HG02852 (cell line): ENCODE measurements around the gene PLPP1.
"Not testable (repeated sequence)": the region's sequence is repeated elsewhere in the genome, so short reads cannot be mapped to it uniquely, and the experiment has no call there.

Experiments
- ATAC-seq: cut with Tn5 transposase; IDR thresholded peaks from one replicate; pipeline ENCODE4 v1.9.1; 2021; ENCODE audit warnings: mild to moderate bottlenecking, moderate library complexity; ENCODE audit not compliant: unreplicated experiment

PLPP1 gene

DNA sequence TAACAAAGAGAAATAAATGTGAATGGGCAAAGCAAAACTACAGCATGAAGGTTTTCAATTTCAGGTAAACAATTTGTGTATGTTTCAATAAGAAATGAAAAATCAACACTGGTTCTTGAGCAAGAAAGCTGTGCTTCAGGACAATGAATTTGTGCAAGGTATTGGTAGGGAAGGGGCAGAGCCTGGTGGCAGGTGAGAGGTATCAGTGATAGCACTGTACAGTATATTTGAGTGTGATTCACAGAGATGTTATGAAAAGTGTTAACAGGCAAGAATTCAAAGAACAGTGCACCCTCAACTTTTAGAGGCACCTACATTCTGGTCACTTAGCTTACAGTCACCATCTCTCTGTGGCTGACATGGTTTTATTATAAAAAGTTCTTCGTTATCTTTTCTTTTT lies 25.7 kb downstream of the PLPP1 start:
- no peak for ATAC-seq

DNA sequence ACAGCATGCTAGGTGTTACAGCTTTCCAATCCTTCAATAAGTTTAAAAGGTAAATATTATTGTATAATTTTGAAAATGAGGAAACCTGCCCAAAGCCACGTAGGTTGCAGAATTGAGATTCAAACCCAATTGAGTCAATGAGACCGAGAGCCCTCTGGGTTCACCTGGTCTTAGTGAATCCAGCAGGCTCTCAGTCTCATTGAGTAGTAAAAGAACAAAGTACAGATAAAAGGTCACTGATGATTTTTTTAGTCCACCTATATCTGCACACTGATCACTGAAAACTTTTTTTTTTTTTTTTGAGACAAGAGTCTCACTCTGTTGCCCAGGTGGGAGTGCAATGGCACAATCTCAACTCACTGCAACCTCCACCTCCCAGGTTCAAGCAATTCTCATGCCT lies 27.2 kb downstream of the PLPP1 start:
- no peak for ATAC-seq

DNA sequence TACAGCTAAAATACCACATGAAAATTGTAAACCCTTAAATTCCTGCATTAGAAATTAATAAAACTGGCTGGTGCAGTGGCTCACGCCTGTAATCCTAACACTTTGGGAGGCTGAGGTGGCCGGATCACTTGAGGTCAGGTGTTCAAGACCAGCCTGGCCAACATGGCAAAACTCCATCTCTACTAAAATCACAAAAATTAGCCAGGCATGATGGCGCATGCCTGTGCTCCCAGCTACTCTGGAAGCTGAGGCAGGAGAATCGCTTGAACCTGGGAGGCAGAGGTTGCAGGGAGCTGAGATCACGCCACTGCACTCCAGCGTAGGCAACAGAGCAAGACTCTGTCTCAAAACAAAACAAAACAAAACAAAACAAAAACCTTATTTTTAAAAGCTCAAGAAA lies 29.1 kb downstream of the PLPP1 start:
- ATAC-seq = not testable (repeated sequence)

DNA sequence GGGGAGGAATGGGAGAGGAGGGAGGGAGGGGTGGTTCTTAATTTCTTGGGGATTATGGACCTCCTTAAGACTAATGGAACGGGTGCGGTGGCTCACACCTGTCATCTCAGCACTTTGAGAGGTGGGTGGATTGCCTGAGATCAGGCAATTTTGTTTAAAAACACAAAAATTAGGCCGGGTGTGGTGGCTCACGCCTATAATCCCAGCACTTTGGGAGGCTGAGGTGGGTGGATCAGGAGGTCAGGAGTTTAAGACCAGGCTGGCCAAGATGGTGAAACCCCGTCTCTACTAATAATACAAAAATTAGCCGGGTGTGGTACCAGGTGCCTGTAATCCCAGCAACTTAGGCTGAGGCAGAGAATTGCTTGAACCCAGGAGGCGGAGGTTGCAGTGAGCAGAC lies 30.8 kb downstream of the PLPP1 start:
- ATAC-seq = not testable (repeated sequence)

DNA sequence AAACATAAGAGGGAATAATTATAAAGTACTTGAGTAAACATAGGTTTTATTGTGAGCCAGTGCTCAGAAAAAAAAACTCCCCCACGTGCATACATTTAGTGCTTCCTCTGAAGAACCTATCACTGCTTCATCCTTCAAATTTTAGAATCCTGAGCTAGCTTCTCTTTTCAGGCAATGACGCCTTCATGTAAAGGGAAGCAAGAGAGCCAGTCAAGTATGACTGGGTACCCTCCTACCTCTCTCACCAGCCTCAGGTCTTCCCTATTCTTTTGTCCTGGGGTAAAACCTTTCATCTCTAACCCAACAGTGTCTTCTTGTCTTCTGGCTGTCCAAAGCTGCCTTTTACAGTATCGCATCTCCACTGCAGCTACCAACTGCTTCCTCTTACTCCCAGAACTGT lies 32.0 kb downstream of the PLPP1 start:
- ATAC-seq = no peak

DNA sequence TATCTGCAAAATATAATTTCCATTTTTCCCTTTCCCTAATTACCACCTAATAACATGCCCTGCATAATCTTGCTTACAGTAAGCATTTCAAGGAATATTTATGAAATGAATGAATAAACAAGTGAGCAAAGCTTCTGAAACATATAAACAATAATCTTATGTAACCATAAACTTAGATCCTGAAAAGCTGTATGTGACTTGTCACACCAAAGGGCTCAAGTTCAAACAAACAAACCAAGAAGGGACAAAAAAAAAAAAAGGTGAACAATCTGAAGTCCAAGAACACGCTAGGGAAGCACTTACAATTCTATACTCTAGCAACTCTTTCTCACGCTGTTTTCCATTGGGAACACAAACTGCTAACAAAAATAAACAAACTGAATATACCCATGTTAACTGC lies 36.3 kb downstream of the PLPP1 start:
- no peak for ATAC-seq

- no peak for ATAC-seq
These were observed 37.1 kb downstream of the PLPP1 start for GRCh38 chr5:55497712-55498111.

GRCh38 chr5:55495216-55495615 lies 39.5 kb downstream of the PLPP1 start:
- ATAC-seq = no peak

- no peak for ATAC-seq
These were observed 42.3 kb downstream of the PLPP1 start for GRCh38 chr5:55492449-55492848.

DNA sequence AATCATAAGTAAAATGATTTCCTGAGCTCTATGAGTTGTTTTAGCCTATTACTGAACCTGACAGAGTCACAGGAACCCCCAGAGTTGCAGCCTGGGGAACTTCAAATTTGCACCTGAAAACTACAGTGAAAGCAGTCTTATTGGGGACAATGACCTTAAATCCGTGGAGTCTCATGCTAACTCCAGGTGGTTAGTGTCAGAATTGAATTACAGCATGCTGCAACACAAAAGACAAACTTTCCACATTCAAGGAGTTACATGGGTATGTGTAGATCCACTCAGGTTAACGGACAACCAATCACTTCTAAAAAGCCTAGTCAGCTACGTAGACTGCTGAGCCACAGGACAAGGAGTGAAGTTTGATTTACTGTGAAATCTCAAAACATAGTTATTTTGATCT lies 49.7 kb downstream of the PLPP1 start:
- ATAC-seq = no peak

DNA sequence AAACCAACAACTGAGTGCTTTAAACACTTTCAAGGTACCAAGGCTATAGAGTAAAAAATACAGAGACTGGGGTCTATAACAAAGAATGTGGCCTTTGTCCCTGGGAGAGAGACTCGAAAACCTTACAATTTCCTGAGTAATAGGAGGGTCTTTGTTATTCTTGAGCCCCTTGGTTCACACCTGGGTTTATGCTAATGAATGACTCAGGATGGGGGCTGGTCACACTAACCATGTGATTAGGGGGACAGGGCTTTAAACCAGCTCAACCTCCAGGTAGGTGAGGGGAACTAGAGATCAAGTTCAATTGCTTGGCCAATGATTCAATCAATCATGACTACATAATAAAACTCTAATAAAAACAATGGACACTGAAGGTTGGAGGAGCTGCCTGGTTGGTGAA lies 50.2 kb downstream of the PLPP1 start:
- no peak for ATAC-seq

- ATAC-seq = no peak
These were observed 50.9 kb downstream of the PLPP1 start for GRCh38 chr5:55483885-55484284.

DNA sequence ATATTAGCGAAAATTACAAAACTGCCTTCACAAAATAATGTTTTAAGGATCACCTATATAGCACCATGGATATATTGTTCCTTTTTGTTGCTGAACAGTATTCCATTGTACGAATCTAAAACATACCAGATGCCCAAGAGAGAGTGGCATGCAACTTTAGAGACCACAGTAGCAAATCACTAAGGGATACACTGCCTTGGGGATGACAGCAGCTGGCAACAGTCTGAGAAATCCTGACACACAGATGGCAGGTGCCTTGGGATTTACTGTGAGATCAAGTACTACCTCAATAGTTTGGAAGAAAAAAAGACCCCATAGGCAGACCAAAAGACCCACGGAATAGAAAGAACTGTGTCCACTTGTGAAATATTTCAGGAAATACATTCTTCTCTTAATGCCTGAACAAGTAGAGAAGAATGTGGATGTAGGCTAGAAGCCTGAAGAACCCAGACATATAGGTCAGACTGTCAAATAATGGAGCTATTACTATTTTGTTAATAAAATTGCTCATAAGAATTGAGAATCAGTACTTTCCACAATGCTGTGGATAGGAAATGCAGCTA lies 53.4 kb downstream of the PLPP1 start:
- no peak for ATAC-seq

DNA sequence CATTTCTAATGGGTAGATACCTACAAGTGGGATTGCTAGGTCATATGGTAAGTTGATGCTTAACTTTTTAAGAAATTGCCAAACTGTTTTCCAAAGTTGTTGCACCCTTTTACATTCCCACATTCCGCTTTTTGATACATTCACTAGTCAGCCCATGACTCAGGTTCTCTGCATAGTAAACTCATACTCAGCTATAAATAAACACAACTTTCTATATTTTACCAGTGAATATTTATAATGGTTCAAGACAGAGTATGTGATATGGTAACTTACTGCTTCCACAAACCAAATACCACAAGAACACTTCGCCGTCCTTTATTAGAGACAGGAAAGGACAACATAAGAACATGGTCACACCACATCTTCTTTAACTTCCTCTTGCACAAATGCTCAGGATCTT lies 54.0 kb downstream of the PLPP1 start:
- no peak for ATAC-seq

- no peak for ATAC-seq
These were observed 62.1 kb downstream of the PLPP1 start for GRCh38 chr5:55472642-55473041.

DNA sequence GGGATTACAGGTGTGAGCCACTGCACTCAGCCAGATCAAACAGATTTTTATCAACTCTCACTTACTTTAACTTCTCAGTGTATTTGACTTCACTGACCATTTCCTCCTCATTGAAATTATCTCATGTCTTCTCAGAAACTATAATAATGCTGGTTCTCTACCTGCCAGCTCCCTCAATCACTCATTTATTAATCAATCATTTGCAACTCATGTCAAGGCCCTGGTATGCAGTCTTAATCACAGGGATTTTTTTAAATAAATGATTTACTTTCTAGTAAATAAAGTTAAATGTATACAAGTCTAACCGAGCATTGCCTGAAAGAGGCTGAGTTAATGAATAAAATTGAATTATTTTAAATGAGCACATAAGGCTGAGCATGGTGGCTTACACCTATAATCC lies 63.3 kb downstream of the PLPP1 start:
- no peak for ATAC-seq

DNA sequence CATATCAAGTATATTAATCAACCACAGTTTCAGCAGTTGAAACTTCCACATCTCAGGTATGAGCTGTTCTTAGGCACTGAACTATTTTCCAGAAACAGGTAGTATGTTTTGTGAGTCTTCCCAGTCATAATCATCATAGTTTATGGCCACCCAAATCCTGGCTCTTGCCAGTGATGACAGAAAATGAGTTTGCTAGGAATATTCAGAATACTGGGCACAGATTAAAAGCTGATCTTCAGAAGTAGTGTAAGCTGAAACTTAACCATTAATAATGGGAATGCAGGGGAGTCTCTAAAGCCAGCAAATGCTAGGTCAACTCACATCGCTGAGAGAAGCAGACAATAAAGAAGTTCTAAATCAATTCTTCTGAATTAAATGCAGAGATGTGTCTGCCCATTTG lies 64.5 kb downstream of the PLPP1 start:
- ATAC-seq = no peak

GRCh38 chr5:55469839-55470238 lies 64.9 kb downstream of the PLPP1 start:
- no peak for ATAC-seq

DNA sequence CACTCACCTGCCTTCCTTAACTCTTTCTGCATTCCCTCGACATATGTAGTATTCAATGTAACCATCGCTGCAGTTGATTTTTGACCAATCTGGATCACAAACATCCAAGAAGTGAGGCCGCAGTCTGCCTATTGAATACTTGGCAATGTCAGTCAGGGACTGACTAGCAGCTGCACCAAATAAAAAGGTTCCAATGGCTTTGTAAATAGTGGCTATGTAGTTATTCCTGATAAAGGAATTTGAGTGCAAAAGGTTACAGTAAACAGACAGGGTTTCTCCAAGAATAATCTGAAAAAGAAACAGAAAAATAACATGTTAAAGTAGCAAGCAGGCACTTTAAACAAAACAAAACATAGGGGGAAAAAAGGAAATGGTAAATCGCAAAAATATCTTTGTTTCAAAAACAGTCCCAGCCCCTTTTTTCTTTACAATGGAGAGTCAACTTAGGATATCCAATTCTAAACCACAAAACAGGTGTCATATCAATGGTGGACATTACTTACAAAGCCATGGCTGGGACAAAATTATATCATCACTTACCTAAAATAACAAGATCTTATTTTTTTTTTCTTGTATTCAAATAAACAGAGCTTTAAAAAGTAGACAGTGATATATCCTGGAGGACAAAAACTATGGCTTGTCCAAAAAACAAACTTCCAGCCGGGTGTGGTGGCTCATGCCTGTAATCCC lies 66.8 kb downstream of the PLPP1 start:
- no peak for ATAC-seq

GRCh38 chr5:55463613-55464012 lies 71.2 kb downstream of the PLPP1 start:
- no peak for ATAC-seq

DNA sequence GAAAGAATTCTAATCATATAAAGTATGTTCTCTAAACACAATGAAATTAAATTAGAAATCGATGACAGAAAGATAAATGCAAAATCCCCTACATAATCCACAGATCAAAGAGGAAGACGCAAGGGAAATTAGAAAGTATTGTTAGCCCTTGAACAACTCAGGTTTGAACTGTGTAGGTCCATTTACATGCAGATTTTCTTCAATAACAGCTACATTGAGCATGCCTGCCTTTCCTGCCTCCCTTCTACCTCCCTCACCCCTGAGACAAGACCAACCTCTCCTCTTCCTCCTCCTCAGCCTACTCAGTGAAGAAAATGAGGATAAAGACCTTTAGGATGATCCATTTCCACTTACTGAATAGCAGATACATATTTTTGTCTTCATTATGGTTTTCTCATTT lies 75.2 kb downstream of the PLPP1 start:
- no peak for ATAC-seq

GRCh38 chr5:55456216-55456895 lies 78.4 kb downstream of the PLPP1 start:
- no peak for ATAC-seq

GRCh38 chr5:55454282-55454681 lies 80.5 kb downstream of the PLPP1 start:
- no peak for ATAC-seq
